Measurements from ENCODE around the gene USP40. TPM values are rescaled to one million over a fixed set of nuclear protein-coding genes. Genes with fewer than 3 reads are reported as not detected.

Gene USP40
- total RNA-seq, 4 donors from 2014 or later, result 70.7 to 99.0 (median 85.7) TPM

DNA sequence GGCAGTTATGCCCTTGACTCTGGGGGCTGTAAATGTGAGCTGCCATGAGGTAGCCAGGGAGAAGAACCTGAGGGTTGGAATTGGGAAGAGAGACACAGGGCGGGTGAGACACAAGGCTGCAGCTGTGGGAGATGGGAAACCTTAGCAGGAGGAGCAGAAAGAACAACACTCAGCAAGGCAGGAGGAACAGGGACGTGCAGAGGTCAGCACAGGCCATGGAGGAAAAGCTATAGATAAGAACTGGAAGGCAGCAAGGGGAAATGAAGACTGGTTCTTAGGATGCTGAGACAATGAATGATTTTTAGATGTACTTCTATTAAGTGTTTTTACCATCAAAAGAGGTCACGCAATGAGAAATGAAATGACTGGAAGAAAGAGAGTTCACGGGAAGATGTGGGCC lies 80.2 kb downstream of the USP40 start:
- intact Hi-C loops (cut with DNase I), result no loop called here
- WGBS, 2 donors, result 92 to 93% methylated on average over 4 of the region's 4 CpGs
- Histone ChIP-seq H3K4me1 (peaks cover 12 to 13% of the 10 kb centered on the region in 2 donors), H3K9me3 (no peaks in the 10 kb centered on the region), H3K4me3 (replicated peaks in 1 of 3) (no peak overlapping the region), H3K27me3 (no peaks in the 10 kb centered on the region), H3K27ac (peak overlapping the region in 2 of 3 donors; percentile 72 to 75), H3K36me3 (peaks cover 46 to 64% of the 10 kb centered on the region in 2 donors)
- no peak for TF ChIP-seq POLR2A (IDR thresholded peaks at IDR 0.05)
- TF ChIP-seq, protein P1, sequence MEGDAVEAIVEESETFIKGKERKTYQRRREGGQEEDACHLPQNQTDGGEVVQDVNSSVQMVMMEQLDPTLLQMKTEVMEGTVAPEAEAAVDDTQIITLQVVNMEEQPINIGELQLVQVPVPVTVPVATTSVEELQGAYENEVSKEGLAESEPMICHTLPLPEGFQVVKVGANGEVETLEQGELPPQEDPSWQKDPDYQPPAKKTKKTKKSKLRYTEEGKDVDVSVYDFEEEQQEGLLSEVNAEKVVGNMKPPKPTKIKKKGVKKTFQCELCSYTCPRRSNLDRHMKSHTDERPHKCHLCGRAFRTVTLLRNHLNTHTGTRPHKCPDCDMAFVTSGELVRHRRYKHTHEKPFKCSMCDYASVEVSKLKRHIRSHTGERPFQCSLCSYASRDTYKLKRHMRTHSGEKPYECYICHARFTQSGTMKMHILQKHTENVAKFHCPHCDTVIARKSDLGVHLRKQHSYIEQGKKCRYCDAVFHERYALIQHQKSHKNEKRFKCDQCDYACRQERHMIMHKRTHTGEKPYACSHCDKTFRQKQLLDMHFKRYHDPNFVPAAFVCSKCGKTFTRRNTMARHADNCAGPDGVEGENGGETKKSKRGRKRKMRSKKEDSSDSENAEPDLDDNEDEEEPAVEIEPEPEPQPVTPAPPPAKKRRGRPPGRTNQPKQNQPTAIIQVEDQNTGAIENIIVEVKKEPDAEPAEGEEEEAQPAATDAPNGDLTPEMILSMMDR (IDR thresholded peaks at IDR 0.05), result no peak
- no peak for DNase-seq

DNA sequence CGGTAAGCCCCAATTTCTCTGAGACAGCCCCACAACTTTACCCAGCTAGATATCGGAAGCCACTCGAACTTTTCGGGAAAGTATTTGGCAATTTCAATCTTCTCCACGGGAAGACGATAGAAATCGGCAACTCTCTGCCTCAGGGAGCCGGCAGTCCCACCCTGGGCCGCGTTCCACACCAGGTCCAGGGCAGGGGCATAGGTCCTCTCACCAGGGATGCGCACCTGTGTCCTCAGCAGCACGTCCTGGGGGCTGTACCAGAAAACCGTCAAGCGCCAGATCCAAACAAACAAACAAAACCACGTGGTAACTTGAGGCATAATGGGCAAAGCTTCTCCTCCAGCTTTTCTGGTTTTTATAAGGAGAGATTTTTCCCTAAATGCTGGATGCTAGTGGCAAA lies 80.9 kb downstream of the USP40 start:
- Histone ChIP-seq H3K4me3 (replicated peaks in 1 of 3) (no peak overlapping the region), H3K27me3 (no peaks in the 10 kb centered on the region), H3K36me3 (peaks cover 41 to 57% of the 10 kb centered on the region in 2 donors), H3K27ac (no peak overlapping the region), H3K4me1 (peaks cover 12 to 13% of the 10 kb centered on the region in 2 donors), H3K9me3 (no peaks in the 10 kb centered on the region)
- no peak for DNase-seq
- 91 to 95% methylated on average over 15 of the region's 15 CpGs for WGBS, 2 donors
- intact Hi-C loops (cut with DNase I), result no loop called here
- TF ChIP-seq, protein P1 (IDR thresholded peaks at IDR 0.05), result no peak
- TF ChIP-seq POLR2A (IDR thresholded peaks at IDR 0.05), result no peak

DNA sequence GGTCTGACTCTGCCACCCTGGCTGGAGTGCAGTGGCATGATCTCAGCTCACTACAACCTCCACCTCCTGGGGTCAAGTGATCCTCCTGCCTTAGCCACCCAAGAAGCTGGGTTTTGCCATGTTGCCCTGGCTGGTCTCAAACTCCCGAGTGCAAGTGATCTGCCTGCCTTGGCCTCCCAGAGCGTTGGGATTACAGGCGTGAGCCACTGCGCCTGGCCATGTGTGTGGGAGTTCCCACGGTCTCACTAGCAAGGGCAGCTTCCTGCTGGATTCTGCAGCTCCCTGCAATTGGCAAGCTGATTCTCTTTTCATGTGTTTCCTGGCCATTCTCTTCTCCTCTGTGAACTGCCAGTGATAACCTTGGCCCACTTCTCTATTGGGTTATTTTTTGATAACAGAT lies 84.0 kb downstream of the USP40 start:
- intact Hi-C loops (cut with DNase I), result no loop called here
- no peak for DNase-seq
- Histone ChIP-seq H3K9me3 (no peaks in the 10 kb centered on the region), H3K4me1 (peaks cover 12 to 13% of the 10 kb centered on the region in 2 donors), H3K27me3 (no peaks in the 10 kb centered on the region), H3K4me3 (replicated peaks in 1 of 3) (no peak overlapping the region), H3K36me3 (peaks cover 32 to 50% of the 10 kb centered on the region in 2 donors), H3K27ac (peak overlapping the region in 1 of 3 donors; percentile 28)
- WGBS, 2 donors, result 96% methylated on average over 5 of the region's 5 CpGs
- TF ChIP-seq, protein P1 (IDR thresholded peaks at IDR 0.05), result no peak
- no peak for TF ChIP-seq POLR2A (IDR thresholded peaks at IDR 0.05)

DNA sequence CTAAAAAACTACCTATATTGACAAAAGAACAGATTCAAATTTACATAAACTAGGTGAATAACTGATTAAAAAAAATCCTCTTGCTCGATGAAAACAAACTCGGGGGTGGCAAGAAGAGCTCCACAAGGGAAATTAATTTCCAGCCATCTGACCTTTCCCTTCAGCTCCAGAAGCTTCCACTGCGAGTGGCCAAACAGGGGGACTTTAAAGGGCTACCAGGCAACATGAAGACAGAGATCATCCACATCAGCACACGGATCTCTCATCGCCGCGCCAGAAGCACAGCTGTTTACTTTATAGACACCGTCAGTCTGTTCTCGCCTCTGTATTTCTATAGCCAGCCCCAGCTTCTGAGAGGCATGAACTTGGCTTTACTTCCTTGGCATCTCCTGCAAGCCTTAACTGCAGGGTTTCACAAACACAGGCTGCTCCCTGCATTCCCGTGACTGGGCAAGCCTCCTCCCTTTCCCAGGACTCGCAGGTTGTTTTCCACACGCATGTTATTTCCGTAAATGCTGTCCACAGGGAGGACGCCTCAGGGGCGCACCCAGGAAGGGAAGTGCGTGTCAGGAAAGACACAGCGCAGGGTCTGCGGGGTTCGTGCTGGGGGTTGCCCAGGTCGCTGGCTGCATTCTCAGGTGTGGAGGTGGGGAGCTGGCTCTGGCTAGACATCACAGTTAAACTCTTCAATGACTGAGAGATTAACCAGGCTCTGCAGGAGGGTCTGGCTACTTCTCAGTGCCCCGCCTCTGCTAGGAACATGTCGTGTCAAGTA lies 85.0 kb downstream of the USP40 start:
- DNase-seq, result no peak
- Histone ChIP-seq H3K27ac (no peak overlapping the region), H3K4me1 (peaks cover 2 to 4% of the 10 kb centered on the region in 2 donors), H3K36me3 (peaks cover 41 to 57% of the 10 kb centered on the region in 2 donors), H3K9me3 (no peaks in the 10 kb centered on the region), H3K27me3 (no peaks in the 10 kb centered on the region), H3K4me3 (replicated peaks in 1 of 3) (no peak overlapping the region)
- WGBS, 2 donors, result 82 to 83% methylated on average over 22 of the region's 22 CpGs
- intact Hi-C loops (cut with DNase I), result no loop called here
- no peak for TF ChIP-seq POLR2A (IDR thresholded peaks at IDR 0.05)
- TF ChIP-seq, protein P1 (IDR thresholded peaks at IDR 0.05), result no peak

DNA sequence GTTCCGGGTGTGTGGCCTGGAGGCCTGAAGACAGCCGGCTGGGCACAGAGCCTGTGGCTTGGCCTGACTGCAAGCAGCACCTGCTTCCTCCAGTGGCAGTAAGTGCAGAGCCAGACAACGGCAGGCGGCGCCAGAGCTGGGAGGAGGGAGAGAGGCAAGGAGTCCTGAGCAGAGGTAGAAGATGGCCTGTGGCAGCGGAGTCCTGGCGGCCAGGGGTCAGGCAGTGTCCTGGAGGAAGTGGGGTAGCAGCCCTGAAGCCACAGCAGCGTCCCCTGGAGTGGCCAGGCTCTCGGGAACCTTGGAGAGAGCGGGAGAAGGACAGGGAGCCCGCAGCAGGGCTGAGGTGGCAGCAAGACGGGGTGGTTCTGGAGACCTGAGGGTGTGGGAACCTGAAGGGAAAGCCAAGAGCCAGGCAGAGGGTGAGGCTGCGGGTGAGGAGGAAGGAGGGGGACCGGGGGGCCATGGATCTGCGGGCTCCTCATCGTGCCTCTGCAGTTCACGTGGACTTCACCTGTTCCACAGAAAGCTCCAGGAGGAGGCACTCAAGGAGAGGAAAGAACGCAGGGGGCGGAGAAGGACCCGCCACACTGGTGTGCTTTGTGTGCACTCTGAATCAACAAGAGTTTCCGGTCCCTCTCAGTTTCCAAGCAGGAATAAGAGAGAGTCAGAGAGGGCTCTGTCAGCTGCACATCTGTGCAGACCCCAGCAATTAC lies 85.9 kb downstream of the USP40 start:
- Histone ChIP-seq H3K4me3 (replicated peaks in 1 of 3) (no peak overlapping the region), H3K27me3 (no peaks in the 10 kb centered on the region), H3K36me3 (peaks cover 43 to 52% of the 10 kb centered on the region in 2 donors), H3K9me3 (no peaks in the 10 kb centered on the region), H3K4me1 (no peaks in the 10 kb centered on the region), H3K27ac (peak overlapping the region in 2 of 3 donors; percentile 8 to 31)
- peak; percentile 53 to 71 for DNase-seq
- intact Hi-C loops (cut with DNase I), result no loop called here
- WGBS, 2 donors, result 59 to 80% methylated on average over 21 of the region's 21 CpGs
- TF ChIP-seq POLR2A (IDR thresholded peaks at IDR 0.05), result no peak
- TF ChIP-seq, protein P1 (IDR thresholded peaks at IDR 0.05), result peak in 1 of 6 experiments; percentile 12

All from thyroid gland (tissue), 4 donors.